Neural cell (in vitro differentiated cells): ENCODE data around the gene ALPG. TPM values are rescaled to one million over a fixed set of nuclear protein-coding genes. Genes with fewer than 3 reads are reported as not detected.

Experiments used
- H2AFZ ChIP-seq: fragments of 200-600, 300-800 bp; sonication (generic), shearing (Covaris generic); 2 replicates; pipeline ENCODE4 v1.6.0; 2014; ENCODE audit warnings: low read depth, mild to moderate bottlenecking, antibody characterized with exemption, low read length, moderate library complexity
- H3F3A ChIP-seq: fragments of 200-600 bp; shearing (Covaris generic); 2 replicates; pipeline ENCODE4 v1.6.1; 2016; ENCODE audit warnings: mild to moderate bottlenecking, moderate library complexity, mixed read lengths, antibody characterized with exemption, low read length; ENCODE audit not compliant: insufficient read depth, poor library complexity, severe bottlenecking
- H3K27ac ChIP-seq: fragments of 200-600, 300-800 bp; sonication (generic), shearing (Covaris generic); 2 replicates; pipeline ENCODE4 v1.5.1; 2014; ENCODE audit warnings: mild to moderate bottlenecking, low read length, moderate library complexity
- H3K27me3 ChIP-seq: fragments of 300-800, 200-600 bp; sonication (generic), shearing (Covaris generic); 2 replicates; pipeline ENCODE4 v1.6.0; 2014; ENCODE audit warnings: mild to moderate bottlenecking, low read depth, low read length, moderate library complexity; ENCODE audit not compliant: insufficient read depth
- H3K36me3 ChIP-seq: fragments of 300-800, 200-600 bp; sonication (generic), shearing (Covaris generic); 2 replicates; pipeline ENCODE4 v1.5.1; 2014; ENCODE audit warnings: mild to moderate bottlenecking, antibody characterized with exemption, low read length, moderate library complexity; ENCODE audit not compliant: insufficient read depth
- H3K4me2 ChIP-seq: fragments of 300-800, 200-600 bp; sonication (generic), shearing (Covaris generic); 2 replicates; pipeline ENCODE4 v1.6.0; 2014; ENCODE audit warnings: mild to moderate bottlenecking, low read length
- H3K4me3 ChIP-seq: fragments of 300-800, 200-600 bp; sonication (generic), shearing (Covaris generic); 2 replicates; pipeline ENCODE4 v1.5.1; 2014; ENCODE audit warnings: mild to moderate bottlenecking, low read length, moderate library complexity
- H3K79me2 ChIP-seq: fragments of 200-600 bp; shearing (Covaris generic); replicated peaks from 2 replicates; pipeline ENCODE4 v1.6.0; 2014; ENCODE audit warnings: mild to moderate bottlenecking, low read length, moderate library complexity; ENCODE audit not compliant: insufficient read depth
- H3K9ac ChIP-seq: fragments of 300-800, 200-600 bp; sonication (generic), shearing (Covaris generic); 2 replicates; pipeline ENCODE4 v1.6.1; 2016; ENCODE audit warnings: mild to moderate bottlenecking, low read length, mixed read lengths
- H3K9me2 ChIP-seq: fragments of 200-600 bp; shearing (Covaris generic); 2 replicates; pipeline ENCODE4 v1.6.1; 2016; ENCODE audit warnings: mild to moderate bottlenecking, low read length, mixed read lengths; ENCODE audit not compliant: insufficient read depth
- H3K9me3 ChIP-seq: fragments of 200-600, 300-800 bp; sonication (generic), shearing (Covaris generic); 2 replicates; pipeline ENCODE4 v1.6.1; 2016; ENCODE audit warnings: mild to moderate bottlenecking, mixed run types, low read length, moderate library complexity, mixed read lengths
- H4K20me1 ChIP-seq: fragments of 200-600 bp; shearing (Covaris generic); 2 replicates; pipeline ENCODE4 v1.6.1; 2016; ENCODE audit warnings: mild to moderate bottlenecking, mixed run types; ENCODE audit not compliant: insufficient read depth
- CTCF ChIP-seq: fragments of 450-650 bp; IDR thresholded peaks from 2 replicates; pipeline ENCODE4 v1.5.1; 2014; ENCODE audit warnings: antibody characterized with exemption, mild to moderate bottlenecking, moderate library complexity; ENCODE audit not compliant: poor library complexity, severe bottlenecking
- EP300 ChIP-seq: fragments of 450-650 bp; conservative IDR thresholded peaks from 2 replicates; pipeline ENCODE4 v1.6.1; 2014; ENCODE audit warnings: antibody characterized with exemption, mild to moderate bottlenecking, moderate library complexity; ENCODE audit not compliant: poor library complexity, severe bottlenecking
- EZH2 ChIP-seq: fragments of 200-600, 300-800 bp; shearing (Covaris generic), sonication (generic); IDR thresholded peaks from 2 replicates; pipeline ENCODE4 v1.6.1; 2014; ENCODE audit warnings: antibody characterized with exemption, low read length, borderline replicate concordance, mild to moderate bottlenecking; ENCODE audit not compliant: insufficient read depth, poor library complexity, severe bottlenecking
- MXI1 ChIP-seq: fragments of 450-650 bp; conservative IDR thresholded peaks from 2 replicates; pipeline ENCODE4 v1.6.1; 2014; ENCODE audit warnings: antibody characterized with exemption, mild to moderate bottlenecking; ENCODE audit not compliant: poor library complexity, severe bottlenecking
- POLR2AphosphoS5 ChIP-seq: IDR thresholded peaks from 2 replicates; pipeline ENCODE4 v1.6.1; 2012
- RAD21 ChIP-seq: fragments of 450-650 bp; conservative IDR thresholded peaks from 2 replicates; pipeline ENCODE4 v1.6.1; 2014; ENCODE audit warnings: antibody characterized with exemption, mild to moderate bottlenecking, moderate library complexity
- REST ChIP-seq: IDR thresholded peaks from 2 replicates; pipeline ENCODE4 v1.6.1; 2012; ENCODE audit warnings: borderline replicate concordance
- SMC3 ChIP-seq: fragments of 450-650 bp; conservative IDR thresholded peaks from 2 replicates; pipeline ENCODE4 v1.6.1; 2014; ENCODE audit warnings: antibody characterized with exemption, mild to moderate bottlenecking, moderate library complexity; ENCODE audit not compliant: poor library complexity
- TAF1 ChIP-seq: IDR thresholded peaks from 2 replicates; pipeline ENCODE4 v1.6.1; 2012; ENCODE audit warnings: low read depth
- polyA plus RNA-seq: library from polyadenylated mRNA; depleted of rRNA; stranded (reverse); fragments of >200 nt; gene quantifications from 2 replicates; pipeline ENCODE4 v1.2.3, GENCODE V29; 2014

ALPG gene
- polyA plus RNA-seq, 1 donor from 2014 or later: not detected

GRCh38 chr2:232454630-232455029 lies 48.0 kb downstream of the ALPG start:
- Histone ChIP-seq H3K4me3 (no peak overlapping the region), H3K9me3 (no peaks in the 10 kb centered on the region), H3K9ac (no peak overlapping the region), H3K27me3 (no peaks in the 10 kb centered on the region), H4K20me1 (no peaks in the 10 kb centered on the region), H3F3A (no peaks in the 10 kb centered on the region), H2AFZ (no peak overlapping the region), H3K4me2 (no peak overlapping the region), H3K79me2 (no peaks in the 10 kb centered on the region), H3K27ac (no peak overlapping the region), H3K9me2 (no peaks in the 10 kb centered on the region), H3K36me3 (no peaks in the 10 kb centered on the region)
- TF ChIP-seq CTCF (no peak), POLR2AphosphoS5 (no peak), EP300 (no peak), RAD21 (no peak), REST (no peak), SMC3 (no peak), MXI1 (no peak), EZH2 (no peak), TAF1 (no peak)

GRCh38 chr2:232455426-232456255 lies 49.0 kb downstream of the ALPG start, which contains the start of gene ALPI:
Gene ALPI (plus strand): TSS chr2:232456153. CDS start chr2:232456200, 47 bp downstream.
- no peak for TF ChIP-seq REST
- no peak for TF ChIP-seq SMC3
- no peak for TF ChIP-seq CTCF
- no peak for TF ChIP-seq POLR2AphosphoS5
- TF ChIP-seq MXI1: no peak
- TF ChIP-seq TAF1: no peak
- no peak for TF ChIP-seq EZH2
- TF ChIP-seq EP300: no peak
- TF ChIP-seq RAD21: no peak

More at GRCh38 chr2:232455426-232456255, 49.0 kb downstream of the ALPG start, which contains the start of gene ALPI:
- H3F3A ChIP-seq: no peaks in the 10 kb centered on the region
- no peak within 1 kb of the TSS for H2AFZ ChIP-seq
- H3K9me3 ChIP-seq: no peaks in the 10 kb centered on the region
- no peaks in the 10 kb centered on the region for H3K9me2 ChIP-seq
- no peak within 1 kb of the TSS for H3K27ac ChIP-seq
- no peak within 1 kb of the TSS for H3K4me2 ChIP-seq
- no peaks in the 10 kb centered on the region for H3K27me3 ChIP-seq
- no peak within 1 kb of the TSS for H3K9ac ChIP-seq
- H3K4me3 ChIP-seq: no peak within 1 kb of the TSS
- no peaks in the 10 kb centered on the region for H4K20me1 ChIP-seq
- H3K36me3 ChIP-seq: no peaks in the 10 kb centered on the region
- H3K79me2 ChIP-seq: no peaks in the 10 kb centered on the region
